CD4-positive, alpha-beta T cell treated with Interferon alpha-2 for 1 hour (primary cell): ENCODE results near the gene HACE1.
"Not testable (repeated sequence)": the region's sequence is repeated elsewhere in the genome, so short reads cannot be mapped to it uniquely, and the experiment has no call there.

Source experiments
- DNase-seq, 2 donors: peaks; one replicate each; pipeline ENCODE4 v3.0.0-alpha.2; 2020 to 2022

The HACE1 gene

GRCh38 chr6:104829183-104829958, 30.3 kb downstream of the HACE1 start:
- DNase-seq: no peak

- no peak for DNase-seq
These were observed 31.2 kb downstream of the HACE1 start for GRCh38 chr6:104828478-104828877.

- DNase-seq: not testable (repeated sequence)
These were observed 38.9 kb downstream of the HACE1 start for GRCh38 chr6:104820820-104821219.

- no peak for DNase-seq
These were observed 43.6 kb downstream of the HACE1 start for GRCh38 chr6:104816125-104816524.

- DNase-seq: no peak
These were observed 45.0 kb downstream of the HACE1 start for GRCh38 chr6:104814743-104815142.

GRCh38 chr6:104813552-104813951, 46.2 kb downstream of the HACE1 start:
- no peak for DNase-seq

- DNase-seq: no peak
These were observed 50.6 kb downstream of the HACE1 start for GRCh38 chr6:104809116-104809515.

- not testable (repeated sequence) for DNase-seq
These were observed 54.4 kb downstream of the HACE1 start for GRCh38 chr6:104805335-104805734.

- DNase-seq: no peak
These were observed 60.5 kb downstream of the HACE1 start for GRCh38 chr6:104799134-104799657.

- no peak for DNase-seq
These were observed 63.5 kb downstream of the HACE1 start for GRCh38 chr6:104796031-104796785.

GRCh38 chr6:104795363-104795762, 64.4 kb downstream of the HACE1 start:
- DNase-seq: no peak

- peak in 1 of 2 donors; percentile 57 for DNase-seq
These were observed 69.9 kb downstream of the HACE1 start for GRCh38 chr6:104789770-104790190.

- peak in 1 of 2 donors; percentile 27 for DNase-seq
These were observed 71.3 kb downstream of the HACE1 start for GRCh38 chr6:104788400-104788799.

- no peak for DNase-seq
These were observed 72.4 kb downstream of the HACE1 start for GRCh38 chr6:104787305-104787704.

GRCh38 chr6:104784884-104785283, 74.8 kb downstream of the HACE1 start:
- DNase-seq: no peak

- DNase-seq: peak in 1 of 2 donors; percentile 44
These were observed 88.4 kb downstream of the HACE1 start for GRCh38 chr6:104771258-104771832.

GRCh38 chr6:104768906-104769305, 90.8 kb downstream of the HACE1 start:
- no peak for DNase-seq

- no peak for DNase-seq
These were observed 93.1 kb downstream of the HACE1 start for GRCh38 chr6:104766595-104766994.

GRCh38 chr6:104754788-104755409, 104.8 kb downstream of the HACE1 start:
- DNase-seq: no peak

GRCh38 chr6:104753251-104753650, 106.5 kb downstream of the HACE1 start:
- no peak for DNase-seq

GRCh38 chr6:104750449-104750848, 109.3 kb downstream of the HACE1 start:
- no peak for DNase-seq

- not testable (repeated sequence) for DNase-seq
These were observed 120.6 kb downstream of the HACE1 start for GRCh38 chr6:104739124-104739523.

- not testable (repeated sequence) for DNase-seq
These were observed 122.2 kb downstream of the HACE1 start for GRCh38 chr6:104737567-104737966.
